ENCODE results near the gene TCOF1.

DNA sequence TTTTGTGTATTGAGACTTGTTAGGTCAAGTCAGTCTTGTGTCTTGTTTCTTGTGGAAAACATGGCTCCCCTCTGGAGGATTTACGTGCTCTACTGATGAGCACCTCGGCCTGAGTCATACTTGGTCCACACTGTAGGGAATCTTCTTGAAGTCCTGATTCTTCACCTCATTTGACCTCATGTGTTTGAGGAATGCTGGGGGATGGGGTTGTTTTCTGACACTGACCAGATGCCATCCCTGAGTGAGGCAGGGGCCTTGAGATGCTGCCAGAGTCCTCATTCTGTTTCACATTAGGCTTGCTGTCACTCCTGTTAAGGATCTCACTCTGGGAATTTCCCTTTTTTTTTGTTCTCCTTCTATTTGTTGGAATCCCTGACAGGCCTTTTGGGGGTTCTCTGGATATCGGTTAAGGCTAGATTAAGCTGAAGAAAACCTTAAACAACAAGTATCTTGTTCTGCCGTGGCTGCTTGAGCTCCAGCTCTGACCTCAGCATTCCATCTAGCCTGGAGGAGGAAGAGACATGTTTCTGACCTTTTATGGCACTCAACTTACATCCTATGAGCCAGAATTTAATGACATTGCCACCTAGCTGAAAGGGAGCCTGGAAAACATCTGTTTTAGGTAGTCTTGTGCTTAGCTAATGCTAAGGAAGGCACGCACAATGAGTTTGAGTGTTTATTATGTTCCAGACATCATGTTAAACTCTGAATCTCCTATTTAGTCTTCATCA is 20.6 kb downstream of the TCOF1 start:
- TF ChIP-seq EZH2 (IDR thresholded peaks at IDR 0.05; ENCODE audit: borderline replicate concordance, low read depth, low read length, severe bottlenecking): no peak
- TF ChIP-seq, protein P1, sequence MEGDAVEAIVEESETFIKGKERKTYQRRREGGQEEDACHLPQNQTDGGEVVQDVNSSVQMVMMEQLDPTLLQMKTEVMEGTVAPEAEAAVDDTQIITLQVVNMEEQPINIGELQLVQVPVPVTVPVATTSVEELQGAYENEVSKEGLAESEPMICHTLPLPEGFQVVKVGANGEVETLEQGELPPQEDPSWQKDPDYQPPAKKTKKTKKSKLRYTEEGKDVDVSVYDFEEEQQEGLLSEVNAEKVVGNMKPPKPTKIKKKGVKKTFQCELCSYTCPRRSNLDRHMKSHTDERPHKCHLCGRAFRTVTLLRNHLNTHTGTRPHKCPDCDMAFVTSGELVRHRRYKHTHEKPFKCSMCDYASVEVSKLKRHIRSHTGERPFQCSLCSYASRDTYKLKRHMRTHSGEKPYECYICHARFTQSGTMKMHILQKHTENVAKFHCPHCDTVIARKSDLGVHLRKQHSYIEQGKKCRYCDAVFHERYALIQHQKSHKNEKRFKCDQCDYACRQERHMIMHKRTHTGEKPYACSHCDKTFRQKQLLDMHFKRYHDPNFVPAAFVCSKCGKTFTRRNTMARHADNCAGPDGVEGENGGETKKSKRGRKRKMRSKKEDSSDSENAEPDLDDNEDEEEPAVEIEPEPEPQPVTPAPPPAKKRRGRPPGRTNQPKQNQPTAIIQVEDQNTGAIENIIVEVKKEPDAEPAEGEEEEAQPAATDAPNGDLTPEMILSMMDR (IDR thresholded peaks at IDR 0.05; ENCODE audit: borderline replicate concordance, extremely low read depth, low read length, poor library complexity, severe bottlenecking): no peak

Data from DND-41 (cell line).